Stimulated activated CD4-positive, alpha-beta T cell treated with anti-CD3 and anti-CD28 coated beads, TNF-alpha, amount 100 ng/mL, for 24 hours (primary cell): ENCODE results near the gene BMPER.
A peak's percentile ranks its signal among the peaks of the same experiment; 100 is the strongest.

Experiments used
- DNase-seq, 3 experiments: peaks; one replicate each; pipeline ENCODE4 v3.0.0-alpha.2; 2020; ENCODE audit warnings: low read depth in 3 of 3

BMPER gene

DNA sequence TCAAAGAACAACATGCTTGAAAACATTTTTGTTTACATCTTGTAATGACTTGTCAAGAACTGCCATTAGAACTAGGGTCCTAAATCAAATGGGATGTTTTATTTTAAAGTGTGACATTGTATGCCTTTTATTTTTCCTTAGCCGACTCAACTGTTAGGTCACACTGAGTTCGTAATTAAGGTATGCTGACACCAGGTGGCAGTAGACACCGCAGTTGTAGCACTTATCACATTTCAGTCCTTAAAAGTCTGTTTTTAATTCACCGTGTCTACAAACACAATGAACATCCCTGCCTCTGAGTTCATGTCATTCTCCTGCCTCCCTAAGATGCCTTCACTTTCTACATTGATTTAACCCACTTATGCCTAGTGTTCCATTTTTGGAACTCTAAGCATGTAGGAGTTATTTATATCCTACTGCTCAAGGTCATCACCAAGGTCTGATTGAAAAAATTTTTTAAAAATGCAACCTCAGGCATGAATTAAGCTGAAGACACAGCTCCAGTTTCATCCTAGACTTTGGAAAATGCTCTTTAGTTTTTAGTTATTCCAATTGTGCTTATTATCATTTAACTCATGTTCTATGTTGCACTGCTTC is 186.1 kb downstream of the BMPER start:
- no peak for DNase-seq

DNA sequence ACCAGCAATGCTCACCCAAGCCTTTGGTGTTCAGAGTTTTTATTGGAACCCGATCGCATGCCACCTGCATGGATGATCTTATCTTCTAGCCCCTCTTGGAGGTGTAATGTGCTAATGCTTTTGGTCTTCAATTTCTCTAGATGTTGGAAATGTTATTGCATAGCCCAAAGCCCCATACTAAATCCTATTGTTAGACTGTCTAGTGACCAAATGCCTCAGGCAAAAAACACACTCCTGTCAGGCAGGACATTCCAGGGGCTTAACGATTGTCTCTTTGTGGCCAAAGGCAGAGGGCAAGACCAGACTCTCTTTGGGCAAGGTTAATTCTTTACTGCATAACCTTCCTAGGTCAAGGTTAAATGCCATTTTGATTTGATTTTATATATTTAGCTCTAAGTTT is 187.9 kb downstream of the BMPER start:
- no peak for DNase-seq

DNA sequence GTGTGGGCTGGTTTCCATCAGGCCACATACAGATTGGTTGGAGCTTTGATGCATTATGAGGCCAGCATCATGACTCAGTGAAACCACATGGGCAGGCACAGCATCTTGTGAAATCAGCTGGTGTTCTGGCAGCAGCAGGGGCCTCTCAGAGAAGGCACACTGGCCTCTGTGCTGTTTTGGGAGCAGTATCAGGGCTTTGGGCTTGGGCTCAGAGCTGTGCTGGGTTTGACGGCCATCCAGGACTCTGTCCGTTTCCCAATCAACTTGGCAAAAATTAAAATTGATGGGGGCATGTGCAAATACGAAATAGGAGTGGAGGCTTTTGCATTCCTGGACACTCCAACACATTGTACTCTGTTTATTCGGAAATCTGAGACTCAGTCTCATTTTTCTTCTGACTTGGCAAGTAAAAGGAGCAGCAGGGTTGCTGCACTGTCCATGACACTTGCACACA is 190.9 kb downstream of the BMPER start:
- DNase-seq = no peak

DNA sequence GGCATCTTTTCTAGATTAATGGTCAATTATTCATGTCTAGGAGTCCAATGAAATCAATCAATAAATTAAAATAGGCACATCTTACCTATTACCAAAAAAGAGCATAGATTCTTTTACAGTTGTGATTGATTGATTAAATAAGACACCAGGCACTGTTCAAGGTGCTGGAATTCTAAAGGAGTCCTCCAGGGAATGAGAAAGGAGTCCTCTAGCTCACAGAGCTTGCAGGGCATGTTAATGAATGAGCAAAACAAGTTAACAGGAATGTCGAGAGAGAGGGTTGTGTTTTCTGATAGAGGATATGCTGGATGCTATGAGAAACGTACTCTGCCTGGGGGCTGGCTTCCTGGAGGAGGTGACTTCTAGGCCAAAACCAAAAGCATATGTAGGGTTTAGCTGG is 191.4 kb downstream of the BMPER start:
- DNase-seq = no peak

DNA sequence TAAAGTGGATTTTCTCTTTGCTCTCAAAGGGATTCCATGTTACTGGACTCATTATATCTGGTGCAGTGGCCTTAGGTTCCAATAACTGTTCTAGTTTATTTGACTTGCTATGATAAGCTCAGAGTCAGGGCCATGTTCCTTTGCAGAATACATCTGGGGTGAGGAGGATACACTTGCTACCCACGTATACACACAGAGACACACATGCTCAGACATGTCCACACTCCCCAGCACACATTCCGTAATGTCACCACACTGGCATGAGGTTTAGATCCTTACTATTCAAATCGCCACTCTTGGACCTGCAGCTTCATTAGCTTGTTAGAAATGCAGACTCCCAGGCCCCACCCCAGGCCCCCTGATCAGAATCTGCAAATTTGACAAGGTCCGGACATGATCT is 195.3 kb downstream of the BMPER start:
- no peak for DNase-seq

DNA sequence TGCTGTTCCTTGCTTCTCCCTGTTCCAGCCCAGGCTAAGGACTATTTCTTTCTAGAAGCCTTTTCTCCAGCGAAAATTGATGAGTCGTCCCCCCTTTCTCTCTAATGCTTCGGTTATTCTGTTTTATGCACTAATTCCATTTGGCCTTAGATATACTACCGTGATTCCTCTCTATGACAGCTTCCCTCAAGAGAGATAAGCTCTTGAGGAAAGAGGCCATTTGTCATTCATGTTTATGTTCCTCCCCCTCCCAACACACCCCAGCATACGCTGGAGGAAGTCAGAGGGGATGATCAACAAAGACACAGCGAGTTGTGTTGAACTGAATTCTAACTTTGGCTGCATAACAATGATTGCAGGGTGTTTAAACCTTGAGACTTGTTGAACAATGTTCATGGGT is 198.8 kb downstream of the BMPER start:
- DNase-seq = no peak

DNA sequence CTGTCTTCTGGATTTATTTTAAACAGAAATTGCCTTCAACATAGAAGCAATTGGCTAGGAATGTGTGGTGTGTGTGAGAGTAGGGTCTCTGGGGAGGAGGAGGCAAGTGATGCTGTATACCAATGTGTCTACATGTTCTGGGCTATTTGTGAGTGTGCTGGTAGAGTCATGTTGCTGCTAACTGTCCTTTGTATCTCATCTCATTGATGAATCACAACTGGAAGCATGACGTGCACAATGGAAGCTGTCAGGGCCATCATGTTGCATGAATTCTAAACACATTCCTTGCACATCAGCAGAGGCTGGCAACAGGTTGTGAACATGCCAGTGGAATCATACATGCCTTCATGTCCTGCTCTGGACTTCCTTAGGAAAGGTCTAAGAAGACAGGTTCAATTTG is 199.7 kb downstream of the BMPER start:
- no peak for DNase-seq

DNA sequence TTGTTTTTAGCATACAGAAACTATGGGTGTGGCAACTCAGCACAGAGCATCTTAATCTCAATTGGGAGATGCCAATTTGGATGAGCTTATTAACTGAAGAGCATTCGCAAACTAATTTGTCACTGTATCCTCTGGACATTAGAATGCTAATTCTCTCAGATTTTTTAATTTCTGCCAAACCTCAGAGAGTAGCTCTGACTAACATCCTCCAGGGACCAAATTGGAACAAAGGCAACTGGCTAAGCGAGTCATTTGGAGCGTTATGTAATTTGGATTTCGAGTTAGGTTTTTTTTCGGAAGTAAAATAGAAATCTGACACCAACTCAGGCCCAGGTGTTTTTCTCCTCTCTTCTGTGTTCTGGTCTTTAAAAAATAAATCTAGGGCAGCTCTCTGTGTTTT is 201.9 kb downstream of the BMPER start:
- DNase-seq = no peak

DNA sequence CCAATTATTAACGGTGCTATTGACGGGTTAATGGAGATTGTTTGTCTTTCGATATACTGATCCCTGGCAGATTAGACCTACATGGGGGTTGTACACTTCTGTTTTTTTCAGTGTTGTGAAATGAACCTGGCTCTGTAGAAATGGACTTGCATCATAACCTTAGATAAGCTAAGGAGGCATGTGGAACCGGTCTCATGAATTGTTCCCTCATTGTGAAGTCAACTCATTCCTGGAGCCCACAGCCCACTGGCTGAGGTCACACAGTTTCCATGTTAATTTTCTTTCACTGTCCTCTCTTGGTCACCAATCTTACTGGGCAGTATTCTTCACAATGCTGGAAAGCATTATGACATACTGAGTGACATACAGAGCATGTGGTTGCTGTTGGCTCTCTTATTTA is 202.8 kb downstream of the BMPER start:
- DNase-seq = no peak

DNA sequence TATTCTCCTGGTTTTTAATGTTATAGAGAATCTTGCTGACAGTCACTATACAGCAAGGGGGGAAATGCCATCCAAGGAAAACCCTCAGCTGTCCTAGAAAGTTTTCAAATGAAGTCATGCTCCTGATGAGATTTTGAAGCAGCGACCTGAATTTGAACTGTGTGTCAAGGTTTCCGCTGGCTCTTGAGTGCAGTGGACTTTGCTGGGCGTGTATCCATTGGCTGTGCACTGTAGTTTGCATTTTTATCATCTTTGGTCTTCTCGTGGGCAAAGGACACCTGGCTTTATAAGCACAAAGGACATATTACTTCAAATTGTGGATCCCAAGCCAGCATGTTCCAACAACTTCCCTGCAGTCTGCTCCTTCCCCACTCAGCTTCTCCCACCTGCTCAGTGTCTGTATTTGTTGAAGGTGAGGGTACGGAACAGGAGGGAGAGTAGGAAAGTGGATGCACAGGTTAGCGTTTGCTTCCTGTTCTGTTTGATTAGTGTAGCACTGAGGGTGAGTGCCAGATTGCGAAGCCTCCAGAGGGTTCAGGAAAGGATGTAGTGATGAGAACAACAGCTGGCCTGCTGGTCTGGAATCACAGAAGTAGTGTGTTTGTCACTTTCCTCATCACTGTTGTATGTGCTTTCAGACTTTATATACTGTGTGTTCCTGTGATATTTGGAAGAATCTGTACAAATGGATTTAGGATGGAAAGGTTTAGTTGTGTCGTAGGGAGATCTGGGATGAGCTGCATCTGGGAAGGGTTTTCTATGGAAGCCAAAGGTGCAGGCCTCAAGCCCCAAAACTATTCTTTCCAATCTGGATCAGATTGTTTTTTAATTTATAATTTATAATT is 204.8 kb downstream of the BMPER start:
- no peak for DNase-seq

DNA sequence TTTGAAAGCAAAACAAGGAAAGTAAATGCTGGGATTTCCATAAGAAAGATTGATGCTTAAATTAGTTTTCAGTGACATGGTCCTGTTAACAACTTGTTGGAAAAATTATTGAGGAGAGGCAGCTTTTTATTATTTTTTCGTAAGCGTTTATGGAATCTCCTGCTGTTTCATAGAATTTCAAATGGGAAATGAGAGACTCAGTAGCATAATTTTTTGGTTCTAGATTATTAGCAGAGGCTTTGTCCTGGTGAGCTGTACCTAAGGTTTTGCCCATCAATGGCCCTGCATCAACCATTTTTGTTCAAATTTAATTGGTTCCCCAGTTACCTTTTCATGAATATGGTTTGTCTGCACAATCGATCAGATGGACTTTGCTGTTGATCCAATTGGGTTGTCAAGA is 205.7 kb downstream of the BMPER start:
- DNase-seq = no peak

DNA sequence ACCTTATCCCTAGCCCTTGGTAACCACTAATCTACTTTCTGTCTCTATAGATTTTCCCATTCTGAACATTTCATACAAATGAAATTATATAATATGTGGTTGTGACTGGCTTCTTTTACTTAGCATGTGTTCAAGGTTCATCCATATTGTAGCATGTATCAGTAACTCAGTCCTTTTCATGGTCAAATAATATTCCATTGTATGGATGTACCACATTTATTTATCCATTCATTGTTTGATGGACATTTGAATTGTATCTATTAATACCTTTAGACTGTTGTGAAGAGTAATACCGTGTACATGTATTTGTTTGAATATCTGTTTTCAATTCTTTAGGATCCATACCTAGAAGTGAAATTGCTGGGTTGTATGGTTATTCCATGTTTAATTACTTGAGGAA is 210.2 kb downstream of the BMPER start:
- no peak for DNase-seq

DNA sequence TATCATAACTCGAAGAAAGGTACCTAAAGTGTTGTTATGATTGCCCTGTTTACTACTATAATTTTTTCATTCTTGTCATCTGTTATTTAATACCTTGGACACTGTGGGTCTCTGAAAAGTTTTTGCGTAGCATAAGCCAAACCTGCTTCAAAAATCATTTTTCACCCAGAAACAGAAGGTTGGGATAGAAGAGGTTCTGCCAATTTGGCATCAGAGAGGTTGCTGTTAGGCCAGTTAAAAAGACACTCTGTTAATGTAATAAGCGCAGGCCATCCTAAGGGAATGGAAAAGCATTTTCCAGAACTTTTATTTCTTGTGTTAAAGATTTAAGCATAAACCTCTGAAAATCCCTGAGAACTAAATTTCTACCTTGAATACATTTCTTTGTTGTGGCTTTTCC is 212.2 kb downstream of the BMPER start:
- no peak for DNase-seq

DNA sequence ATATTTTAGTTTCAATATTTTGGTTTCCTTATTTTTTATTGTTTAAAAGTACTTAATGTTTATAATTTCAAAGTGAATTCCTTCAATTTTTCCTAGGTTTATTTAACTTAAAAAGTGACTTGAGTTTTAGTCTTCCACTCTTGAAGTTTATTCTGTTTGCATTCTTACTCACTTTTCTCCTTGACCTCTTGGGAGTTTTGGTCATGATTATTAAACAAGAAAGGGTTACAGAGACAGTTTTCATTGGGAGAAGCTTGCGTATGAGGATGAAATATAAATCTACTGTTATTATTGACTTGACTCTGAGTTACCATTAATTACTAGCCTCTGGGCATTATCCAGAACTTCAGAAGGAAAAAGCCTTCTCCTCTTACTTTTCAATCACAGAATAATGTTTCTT is 216.0 kb downstream of the BMPER start:
- no peak for DNase-seq

DNA sequence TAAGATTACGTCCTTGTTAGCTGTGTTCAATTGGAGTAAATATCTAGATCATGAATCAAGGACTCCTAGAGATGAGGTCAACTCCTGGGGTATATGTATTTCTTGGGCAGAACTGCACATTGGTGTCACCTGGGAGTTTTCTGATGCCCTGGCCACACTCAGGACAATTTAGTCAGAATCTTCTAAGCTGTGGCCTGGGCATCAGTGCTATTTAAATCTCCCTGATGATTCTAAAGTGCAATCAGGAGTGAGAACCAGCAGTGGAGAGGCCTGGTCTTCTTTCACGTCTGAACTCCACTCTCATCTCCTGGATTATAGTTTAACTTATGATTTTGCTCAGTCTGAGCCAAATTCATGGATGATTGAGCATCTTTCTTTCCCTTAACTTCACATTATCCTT is 218.0 kb downstream of the BMPER start:
- DNase-seq = no peak

DNA sequence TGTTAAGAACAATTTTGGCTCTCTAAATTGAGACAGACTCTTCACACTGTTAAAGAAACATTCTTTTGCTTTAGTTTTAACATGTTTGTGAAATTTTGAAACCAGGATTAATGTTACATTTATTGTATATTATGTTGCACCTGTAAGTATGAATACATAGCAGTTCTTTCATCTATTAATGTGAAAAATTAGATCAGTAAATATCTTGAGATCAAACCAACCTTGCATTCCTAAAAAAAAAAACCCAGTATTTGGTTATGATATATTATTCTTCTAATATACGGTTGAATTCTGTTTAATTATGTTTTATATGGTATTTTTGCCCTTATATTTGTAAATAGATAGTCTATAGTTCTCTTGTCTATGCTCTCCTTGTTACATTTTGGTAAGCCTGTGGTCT is 219.4 kb downstream of the BMPER start:
- DNase-seq = no peak

DNA sequence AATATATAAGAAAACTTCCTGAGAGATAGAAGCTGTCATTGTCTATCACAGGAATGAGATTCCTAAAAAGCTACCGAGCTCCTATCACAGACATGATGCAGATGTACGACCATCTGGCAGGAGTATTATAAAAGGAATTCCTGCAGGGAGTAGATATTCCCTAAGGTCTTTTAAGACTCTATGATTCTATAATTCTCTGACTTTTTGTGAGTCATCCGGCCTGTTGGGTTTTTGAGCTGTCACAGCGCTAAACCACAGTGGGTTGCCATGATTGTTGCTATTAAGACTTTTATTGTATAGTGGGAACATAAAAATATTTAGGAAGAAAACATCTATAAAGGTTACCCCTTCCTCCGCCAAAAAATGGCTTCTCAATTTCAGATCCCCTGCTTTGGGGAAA is 223.4 kb downstream of the BMPER start:
- DNase-seq = no peak

DNA sequence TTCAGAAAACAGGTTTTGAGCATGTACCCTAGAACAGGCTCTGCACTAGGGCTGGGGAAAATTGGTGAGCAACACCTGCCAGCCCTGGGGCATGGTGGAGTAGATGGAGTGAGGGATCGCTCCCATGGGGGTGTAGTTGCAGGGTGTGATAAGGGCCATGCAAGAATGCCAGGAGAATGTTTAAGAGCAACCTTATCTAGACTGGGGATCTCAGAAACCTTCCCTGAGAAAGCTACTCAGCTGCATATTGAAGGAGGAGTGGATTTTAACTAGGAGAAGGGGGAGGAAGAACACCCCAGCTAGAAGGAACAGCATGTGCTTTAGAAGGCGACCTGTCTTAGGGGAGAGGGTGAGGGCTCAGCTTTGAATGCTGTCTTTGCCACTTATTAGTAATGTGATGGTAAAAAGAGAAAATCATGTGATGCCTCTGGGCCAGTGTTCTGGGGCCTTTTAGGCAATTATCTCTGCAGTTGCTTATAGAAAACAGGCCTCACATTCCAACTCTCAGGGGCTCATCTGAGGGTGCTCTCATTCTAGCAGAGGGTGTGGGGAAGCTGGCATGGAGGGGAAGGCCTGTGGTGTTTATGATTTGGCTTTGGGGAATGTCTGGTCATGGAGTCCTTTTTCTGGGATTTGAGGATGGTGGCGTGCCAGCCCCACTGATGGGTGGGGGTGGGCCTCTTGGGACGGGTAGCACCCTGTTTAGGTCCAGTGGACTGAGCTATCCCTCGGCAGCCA is 225.4 kb downstream of the BMPER start:
- no peak for DNase-seq

DNA sequence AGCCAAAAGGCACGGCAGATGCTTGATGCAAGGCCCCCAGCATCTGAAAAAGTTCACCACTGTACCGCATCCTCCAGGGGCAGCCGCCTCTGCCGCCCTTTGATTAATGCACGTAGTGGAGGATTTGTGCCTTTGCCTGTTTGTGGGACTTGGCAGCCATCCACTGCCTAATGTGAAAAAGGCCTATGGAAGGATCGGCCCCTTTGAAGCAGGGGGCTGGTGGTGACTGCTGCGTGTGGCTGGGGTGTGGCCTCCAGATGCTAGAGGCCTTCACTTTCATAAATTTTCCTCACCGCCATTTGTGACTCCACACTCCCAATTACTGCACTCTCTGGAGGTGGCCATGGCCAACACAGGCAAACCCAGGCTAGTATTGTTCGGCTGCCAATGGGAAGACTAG is 226.0 kb downstream of the BMPER start:
- DNase-seq = no peak

DNA sequence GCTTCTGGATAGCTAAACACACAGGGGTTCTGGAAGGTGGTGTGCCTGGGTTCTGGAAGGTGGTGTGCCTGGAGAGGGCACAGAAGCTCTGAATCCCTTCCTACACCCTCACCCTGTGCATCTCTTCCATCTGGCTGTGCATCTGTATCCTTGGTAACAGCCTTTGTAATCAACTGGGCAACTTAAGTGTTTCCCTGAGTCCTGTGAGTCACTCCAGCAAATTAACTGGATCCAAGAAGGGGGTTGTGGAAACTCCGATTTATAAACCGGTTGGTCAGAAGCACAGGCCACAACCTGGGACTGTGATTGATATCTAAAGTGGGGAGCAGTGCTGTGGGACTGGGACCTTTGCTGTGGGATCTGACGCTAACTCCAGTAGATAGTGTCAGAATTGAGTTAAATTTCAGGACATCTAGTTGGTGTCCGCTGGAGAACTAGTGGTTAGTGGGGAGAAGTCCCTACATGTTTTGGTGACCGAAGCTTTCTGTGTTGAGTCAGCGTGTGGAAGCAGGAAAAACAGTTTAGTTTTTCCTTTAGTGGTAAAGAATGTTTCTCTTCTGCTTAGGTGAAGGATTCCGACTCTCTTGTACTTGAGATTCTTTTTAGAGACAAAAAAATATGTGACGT is 228.1 kb downstream of the BMPER start:
- DNase-seq = no peak

DNA sequence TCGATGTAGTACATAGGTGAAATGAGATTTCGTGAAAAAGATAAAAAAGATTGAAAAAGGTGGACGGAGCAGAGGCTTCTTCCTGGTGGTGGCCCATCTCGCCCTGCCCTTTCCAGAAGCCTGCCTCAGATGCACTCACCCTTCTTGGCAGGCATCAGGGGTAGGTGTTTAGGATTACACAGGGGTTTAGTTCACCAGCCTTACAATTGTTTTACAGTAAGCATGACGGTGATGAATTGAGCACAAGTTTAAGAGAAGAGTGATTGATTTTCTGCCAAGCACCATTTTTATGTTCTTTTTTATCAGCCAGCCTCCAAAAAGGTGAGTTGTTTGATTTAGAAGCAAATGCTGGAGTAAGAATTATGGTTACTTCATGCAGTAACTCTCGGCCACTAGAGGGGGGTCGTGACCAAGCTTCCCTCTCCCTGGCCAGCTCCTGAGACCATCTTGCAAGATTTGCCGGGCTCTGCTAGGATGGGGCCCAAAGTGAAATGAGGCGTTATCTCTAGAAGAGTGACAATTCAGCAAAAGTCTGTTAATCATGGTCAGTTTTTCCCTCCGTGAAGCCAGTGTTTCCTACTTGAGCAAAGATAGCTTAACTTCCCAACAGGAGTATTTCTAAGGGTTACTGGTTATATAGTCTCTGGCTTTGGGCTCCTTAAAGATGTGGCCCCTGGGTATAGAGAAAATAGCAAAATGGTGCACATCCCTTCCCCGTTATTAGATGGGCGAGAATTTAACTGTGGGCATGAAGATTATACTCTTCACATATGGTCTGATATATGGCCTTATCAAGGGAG is 228.8 kb downstream of the BMPER start:
- peak in 1 of 3 experiments; percentile 8 for DNase-seq

DNA sequence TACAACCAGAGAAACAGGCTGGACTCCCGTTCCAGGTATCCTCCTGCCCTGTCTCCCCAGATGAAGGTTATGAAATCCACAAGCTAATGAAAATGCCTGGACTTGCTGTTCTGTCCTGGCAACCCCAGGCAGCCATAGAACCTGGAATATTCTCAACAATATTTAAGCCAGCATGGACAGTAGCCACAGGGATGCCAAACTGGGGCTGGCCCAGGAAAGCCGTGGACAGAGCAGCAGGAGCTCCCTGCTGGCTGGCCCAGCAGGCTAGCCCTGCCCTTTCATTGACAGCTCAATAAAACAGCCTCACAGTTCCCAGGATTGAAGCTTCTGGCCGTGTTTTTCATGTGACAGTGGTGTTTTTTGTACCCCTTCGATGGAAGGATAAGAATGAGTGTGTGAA is 230.6 kb downstream of the BMPER start:
- no peak for DNase-seq
